ENCODE results near the gene BTG2.

DNA sequence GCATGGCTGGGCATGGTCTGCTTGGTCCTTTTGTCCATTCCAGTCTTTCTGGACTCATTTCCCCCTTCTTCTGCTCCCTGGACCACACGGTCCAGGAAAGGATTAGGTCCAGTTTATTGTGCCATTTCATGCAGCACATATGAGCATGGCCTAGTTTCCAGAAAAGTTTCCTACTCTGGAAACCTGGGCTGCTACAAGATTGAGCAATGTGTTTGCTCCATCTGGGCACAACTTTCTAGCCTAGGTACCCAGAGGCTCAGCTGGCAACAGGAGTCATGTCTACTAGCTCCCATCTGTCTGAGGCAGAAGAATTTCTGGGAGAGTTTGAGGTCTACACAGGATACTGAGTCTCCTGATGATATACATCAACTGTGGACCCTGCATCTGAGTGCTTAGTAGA lies 30.8 kb downstream of the BTG2 start:
- TF ChIP-seq POLR2A (IDR thresholded peaks at IDR 0.05) (no peak), EP300 (IDR thresholded peaks at IDR 0.05) (no peak), POLR2AphosphoS5 (IDR thresholded peaks at IDR 0.05) (no peak)
- TF ChIP-seq, protein P1, sequence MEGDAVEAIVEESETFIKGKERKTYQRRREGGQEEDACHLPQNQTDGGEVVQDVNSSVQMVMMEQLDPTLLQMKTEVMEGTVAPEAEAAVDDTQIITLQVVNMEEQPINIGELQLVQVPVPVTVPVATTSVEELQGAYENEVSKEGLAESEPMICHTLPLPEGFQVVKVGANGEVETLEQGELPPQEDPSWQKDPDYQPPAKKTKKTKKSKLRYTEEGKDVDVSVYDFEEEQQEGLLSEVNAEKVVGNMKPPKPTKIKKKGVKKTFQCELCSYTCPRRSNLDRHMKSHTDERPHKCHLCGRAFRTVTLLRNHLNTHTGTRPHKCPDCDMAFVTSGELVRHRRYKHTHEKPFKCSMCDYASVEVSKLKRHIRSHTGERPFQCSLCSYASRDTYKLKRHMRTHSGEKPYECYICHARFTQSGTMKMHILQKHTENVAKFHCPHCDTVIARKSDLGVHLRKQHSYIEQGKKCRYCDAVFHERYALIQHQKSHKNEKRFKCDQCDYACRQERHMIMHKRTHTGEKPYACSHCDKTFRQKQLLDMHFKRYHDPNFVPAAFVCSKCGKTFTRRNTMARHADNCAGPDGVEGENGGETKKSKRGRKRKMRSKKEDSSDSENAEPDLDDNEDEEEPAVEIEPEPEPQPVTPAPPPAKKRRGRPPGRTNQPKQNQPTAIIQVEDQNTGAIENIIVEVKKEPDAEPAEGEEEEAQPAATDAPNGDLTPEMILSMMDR (IDR thresholded peaks at IDR 0.05) = no peak
